Uterus (tissue), 2 donors: Measurements from ENCODE around the gene PSMC3IP.

Source experiments
- CTCF ChIP-seq, 4 experiments: fragments of 200-600 bp in 2 of 4; fragments of 450-650 bp in 2 of 4; sonication (generic) in 2 of 4; IDR thresholded peaks; one replicate each; pipeline ENCODE4 v1.5.1; 2016 to 2019; ENCODE audit warnings: antibody characterized with exemption in 4 of 4, mild to moderate bottlenecking in 2 of 4, moderate library complexity in 1 of 4
- POLR2A ChIP-seq, 2 donors: fragments of 450-650 bp; IDR thresholded peaks; one replicate each; pipeline ENCODE4 v1.6.1; 2016; ENCODE audit warnings: antibody characterized with exemption in 2 of 2, mild to moderate bottlenecking in 1 of 2, moderate library complexity in 1 of 2

GRCh38 chr17:42565523-42566214, 11.9 kb downstream of the PSMC3IP start:
- TF ChIP-seq CTCF (IDR thresholded peaks at IDR 0.05) (no peak), POLR2A (IDR thresholded peaks at IDR 0.05) (no peak)
